Mesothelial cell of epicardium (in vitro differentiated cells): ENCODE measurements around the gene RIPOR2. TPM values are rescaled to one million over a fixed set of nuclear protein-coding genes. Genes with fewer than 3 reads are reported as not detected.

Experiments
- DNase-seq, 2 experiments: peaks; one replicate each; pipeline ENCODE4 v3.0.0; 2021; ENCODE audit warnings: low spot score in 2 of 2; ENCODE audit not compliant: unreplicated experiment in 2 of 2
- H3K27ac Mint-ChIP-seq: 2 replicates; pipeline ENCODE4 v1.8.0; 2021; ENCODE audit warnings: mixed read lengths
- H3K27me3 Mint-ChIP-seq: 2 replicates; pipeline ENCODE4 v1.8.0; 2021; ENCODE audit warnings: low read depth, mixed read lengths
- H3K36me3 Mint-ChIP-seq: 2 replicates; pipeline ENCODE4 v1.8.0; 2021; ENCODE audit warnings: mixed read lengths
- H3K4me1 Mint-ChIP-seq: 2 replicates; pipeline ENCODE4 v1.8.0; 2021; ENCODE audit warnings: mixed read lengths
- H3K4me3 Mint-ChIP-seq: 2 replicates; pipeline ENCODE4 v1.8.0; 2021; ENCODE audit warnings: mild to moderate bottlenecking, moderate library complexity, mixed read lengths
- H3K9me3 Mint-ChIP-seq: 2 replicates; pipeline ENCODE4 v1.8.0; 2021; ENCODE audit warnings: mixed read lengths
- total RNA-seq: library from RNA; stranded (reverse); gene quantifications from 3 replicates; pipeline ENCODE4 v1.2.1, GENCODE V29; 2021
- TF ChIP-seq, protein P1 (sequence below): fragments of 200-600 bp; sonication (generic); IDR thresholded peaks from one replicate; pipeline ENCODE4 v1.5.0; 2021; ENCODE audit warnings: antibody characterized with exemption; ENCODE audit not compliant: unreplicated experiment

RIPOR2 gene
- total RNA-seq, 1 donor from 2014 or later, result 1.7 TPM

GRCh38 chr6:24969343-24969860 lies 33.6 kb upstream of the RIPOR2 start:
- TF ChIP-seq, protein P1, sequence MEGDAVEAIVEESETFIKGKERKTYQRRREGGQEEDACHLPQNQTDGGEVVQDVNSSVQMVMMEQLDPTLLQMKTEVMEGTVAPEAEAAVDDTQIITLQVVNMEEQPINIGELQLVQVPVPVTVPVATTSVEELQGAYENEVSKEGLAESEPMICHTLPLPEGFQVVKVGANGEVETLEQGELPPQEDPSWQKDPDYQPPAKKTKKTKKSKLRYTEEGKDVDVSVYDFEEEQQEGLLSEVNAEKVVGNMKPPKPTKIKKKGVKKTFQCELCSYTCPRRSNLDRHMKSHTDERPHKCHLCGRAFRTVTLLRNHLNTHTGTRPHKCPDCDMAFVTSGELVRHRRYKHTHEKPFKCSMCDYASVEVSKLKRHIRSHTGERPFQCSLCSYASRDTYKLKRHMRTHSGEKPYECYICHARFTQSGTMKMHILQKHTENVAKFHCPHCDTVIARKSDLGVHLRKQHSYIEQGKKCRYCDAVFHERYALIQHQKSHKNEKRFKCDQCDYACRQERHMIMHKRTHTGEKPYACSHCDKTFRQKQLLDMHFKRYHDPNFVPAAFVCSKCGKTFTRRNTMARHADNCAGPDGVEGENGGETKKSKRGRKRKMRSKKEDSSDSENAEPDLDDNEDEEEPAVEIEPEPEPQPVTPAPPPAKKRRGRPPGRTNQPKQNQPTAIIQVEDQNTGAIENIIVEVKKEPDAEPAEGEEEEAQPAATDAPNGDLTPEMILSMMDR, result no peak
- Mint-ChIP-seq H3K27me3 (no peaks in the 10 kb centered on the region), H3K9me3 (no peaks in the 10 kb centered on the region), H3K4me1 (no peaks in the 10 kb centered on the region), H3K27ac (no peak overlapping the region), H3K4me3 (no peak overlapping the region), H3K36me3 (no peaks in the 10 kb centered on the region)
- DNase-seq, result no peak

GRCh38 chr6:24968783-24969182 lies 33.0 kb upstream of the RIPOR2 start:
- Mint-ChIP-seq H3K9me3 (no peaks in the 10 kb centered on the region), H3K36me3 (no peaks in the 10 kb centered on the region), H3K4me1 (no peaks in the 10 kb centered on the region), H3K4me3 (no peak overlapping the region), H3K27ac (no peak overlapping the region), H3K27me3 (no peaks in the 10 kb centered on the region)
- TF ChIP-seq, protein P1, result no peak
- no peak for DNase-seq

GRCh38 chr6:24967211-24967610 lies 31.5 kb upstream of the RIPOR2 start:
- Mint-ChIP-seq H3K4me3 (no peak overlapping the region), H3K4me1 (no peaks in the 10 kb centered on the region), H3K27ac (no peak overlapping the region), H3K9me3 (no peaks in the 10 kb centered on the region), H3K27me3 (no peaks in the 10 kb centered on the region), H3K36me3 (no peaks in the 10 kb centered on the region)
- no peak for DNase-seq
- TF ChIP-seq, protein P1, result no peak

DNA sequence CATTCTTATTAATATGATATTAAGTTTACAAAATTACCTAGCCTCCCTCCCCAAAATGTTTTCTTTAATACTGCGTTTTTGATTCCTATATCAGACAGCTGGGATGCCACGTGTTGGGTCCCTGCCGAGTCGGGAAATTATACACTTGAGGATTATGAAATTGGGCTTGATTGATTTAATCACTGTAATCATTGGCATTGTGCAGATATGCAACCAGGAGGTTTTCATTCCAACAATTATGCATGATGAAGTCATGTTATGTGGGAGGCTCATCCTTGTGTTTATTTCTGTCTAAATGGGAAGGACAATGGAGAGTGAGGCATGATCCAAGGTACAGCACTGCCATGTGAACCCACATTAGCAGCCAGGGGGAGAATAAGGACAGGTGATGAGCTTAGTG lies 30.6 kb upstream of the RIPOR2 start:
- H3K27me3 Mint-ChIP-seq, result no peaks in the 10 kb centered on the region
- TF ChIP-seq, protein P1, result no peak
- no peak for DNase-seq
- no peak overlapping the region for H3K27ac Mint-ChIP-seq
- H3K36me3 Mint-ChIP-seq, result no peaks in the 10 kb centered on the region
- no peaks in the 10 kb centered on the region for H3K9me3 Mint-ChIP-seq
- no peak overlapping the region for H3K4me3 Mint-ChIP-seq
- H3K4me1 Mint-ChIP-seq, result no peaks in the 10 kb centered on the region

DNA sequence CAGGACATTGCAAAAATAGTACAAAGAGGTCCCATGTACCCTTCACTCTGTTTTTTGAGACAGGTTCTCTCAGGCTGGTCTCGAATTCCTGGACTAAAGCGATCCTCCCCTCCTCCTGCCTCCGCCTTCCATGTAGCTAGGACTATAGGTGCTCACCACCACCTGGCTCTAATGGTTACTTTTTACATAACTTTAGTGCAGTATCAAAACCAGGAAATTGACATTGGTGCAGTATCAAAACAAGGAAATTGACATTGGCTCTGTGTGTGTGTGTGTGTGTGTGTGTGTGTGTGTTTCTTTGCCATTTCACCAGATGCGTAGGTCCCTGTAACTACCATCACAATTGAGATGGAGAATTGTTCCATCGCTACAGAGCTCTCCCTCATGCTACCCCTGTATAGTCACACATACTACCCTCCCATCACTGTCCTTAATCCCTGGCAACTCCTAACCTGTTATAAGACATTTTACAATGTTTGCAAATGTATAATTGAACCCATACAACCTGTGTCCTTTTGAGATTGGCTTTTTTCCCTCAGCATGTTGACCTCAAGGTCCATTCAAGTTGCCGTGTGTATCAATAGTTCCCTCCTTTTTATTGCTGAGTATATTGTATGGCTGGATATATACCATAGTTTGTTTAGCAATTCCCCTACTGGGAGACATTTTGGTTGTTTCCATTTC lies 28.3 kb upstream of the RIPOR2 start:
- Mint-ChIP-seq H3K27ac (no peak overlapping the region), H3K9me3 (no peaks in the 10 kb centered on the region), H3K36me3 (no peaks in the 10 kb centered on the region), H3K4me1 (no peaks in the 10 kb centered on the region), H3K27me3 (no peaks in the 10 kb centered on the region), H3K4me3 (no peak overlapping the region)
- TF ChIP-seq, protein P1, result no peak
- DNase-seq, result no peak
